NCI-H446 (cell line): ENCODE measurements around the gene MRPL17.

Source experiments
- DNase-seq, 2 experiments: peaks; one replicate each; lab custom pipeline; 2025; lab: John Stamatoyannopoulos, UW

The MRPL17 gene

DNA sequence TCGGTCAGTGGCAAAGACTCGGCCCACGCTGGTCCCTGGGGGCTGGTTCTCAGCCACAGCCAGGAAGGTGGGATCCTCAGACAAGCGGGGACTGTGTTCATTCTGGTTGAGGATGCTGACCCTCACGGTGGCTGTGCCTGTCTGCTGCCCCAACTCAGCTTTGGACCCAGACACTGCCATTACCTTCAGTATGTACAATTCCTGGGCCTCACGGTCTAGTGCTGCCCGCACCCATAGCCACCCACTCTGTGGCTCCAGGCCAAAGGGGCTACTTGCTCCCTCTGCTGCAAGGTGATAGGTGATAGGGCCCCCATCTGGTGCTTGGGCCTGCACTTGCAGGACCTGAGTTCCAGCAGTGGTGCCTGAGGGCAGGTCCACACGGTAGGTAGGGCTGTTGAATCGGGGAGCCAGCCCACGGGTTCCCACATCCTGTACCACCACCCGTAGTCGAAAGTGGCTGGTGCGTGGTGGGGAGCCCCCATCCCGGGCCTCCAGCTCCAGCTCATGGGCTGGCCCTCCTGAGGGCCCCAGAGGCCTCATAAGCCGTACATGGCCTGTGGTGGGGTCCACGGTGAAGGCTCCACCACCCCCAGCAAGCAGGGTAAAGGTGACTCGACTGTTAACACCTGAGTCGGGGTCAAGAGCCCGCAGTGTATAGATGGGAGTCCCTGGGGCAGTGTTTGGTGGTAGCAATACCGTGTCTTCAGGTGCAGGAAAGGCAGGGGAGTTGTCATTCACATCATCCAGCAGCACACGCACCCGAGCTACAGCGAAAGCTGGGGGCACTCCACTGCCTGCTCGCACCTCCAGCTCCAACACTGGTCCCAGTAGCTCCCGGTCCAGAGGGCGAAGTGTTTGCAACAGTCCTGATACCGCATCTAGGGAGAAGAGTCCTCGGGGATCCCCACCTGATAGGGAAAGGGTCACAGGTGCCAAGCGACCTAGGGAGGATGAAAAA, 50.7 kb downstream of the MRPL17 start:
- DNase-seq, result no peak

- DNase-seq, result no peak
These were observed 51.7 kb downstream of the MRPL17 start for GRCh38 chr11:6631361-6631890.

DNA sequence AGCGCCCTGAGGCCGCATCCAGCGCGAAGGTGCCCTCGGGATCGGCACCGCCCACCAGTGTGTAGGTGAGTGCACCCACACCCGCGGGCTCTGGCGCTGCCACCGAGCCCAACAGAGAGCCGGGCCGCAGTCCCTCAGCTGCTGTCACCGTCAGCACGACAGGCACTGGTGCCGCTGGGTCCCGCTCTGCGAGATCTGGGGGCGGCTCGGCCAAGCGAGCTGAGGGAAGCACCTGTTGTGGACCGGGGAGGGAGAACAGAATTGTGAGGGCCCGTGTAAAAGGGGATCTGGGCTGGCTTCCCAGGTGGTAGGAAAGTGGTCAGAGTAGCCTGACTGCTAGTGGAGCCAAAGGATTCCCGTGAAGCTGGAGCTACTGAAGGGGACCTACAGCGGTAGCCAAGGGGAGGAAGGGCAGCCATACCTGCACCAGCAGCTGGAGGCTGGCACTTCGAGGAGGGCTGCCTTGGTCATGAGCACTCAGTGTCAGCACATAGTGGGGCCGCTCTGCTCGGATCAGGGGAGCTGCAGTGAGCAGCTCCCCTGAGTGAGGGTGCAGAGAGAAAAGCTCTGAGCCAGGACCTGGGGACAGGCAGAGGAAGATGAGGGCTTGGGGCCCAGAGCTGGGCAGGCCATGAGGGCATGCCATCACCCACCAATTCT, 52.4 kb downstream of the MRPL17 start:
- DNase-seq, result no peak
